Panc1 (cell line): Measurements from ENCODE around the gene SPOUT1. TPM values are rescaled to one million over a fixed set of nuclear protein-coding genes. Genes with fewer than 3 reads are reported as not detected.

ENCODE experiments used
- ATAC-seq: fragments of 200-7000 bp; cut with Tn5 transposase; 2 replicates; pipeline ENCODE4 v1.9.1; 2020; ENCODE audit warnings: mild to moderate bottlenecking, moderate library complexity
- BruUV-seq: library from RNA; stranded (reverse); fragments of 400-500 nt; replicated peaks from 2 replicates; lab custom pipeline; 2021; lab: Mats Ljungman, UMichigan
- CTCF ChIA-PET: fragments of 300-600 bp; sonication (Branson Sonifier 250); formaldehyde crosslinking; loops from one replicate; lab custom pipeline; 2022; ENCODE audit warnings: antibody characterized with exemption; lab: Charles Lee
- POLR2A ChIA-PET: fragments of 300-600 bp; sonication (Branson Sonifier 250); formaldehyde crosslinking; loops from one replicate; lab custom pipeline; 2022; ENCODE audit warnings: antibody characterized with exemption; lab: Charles Lee
- DNase-seq: peaks from one replicate; pipeline ENCODE4 v3.0.0-alpha.2; 2010; ENCODE audit warnings: low read depth, low spot score
- H3K27ac ChIP-seq: 2 replicates; pipeline ENCODE4 v1.5.1; 2011; ENCODE audit warnings: mild to moderate bottlenecking, low read length, inconsistent platforms
- H3K27me3 ChIP-seq: fragments of 200-500 bp; sonication (Bioruptor generic); 2 replicates; pipeline ENCODE4 v1.6.0; 2014; ENCODE audit warnings: low read length, inconsistent platforms; ENCODE audit not compliant: control insufficient read depth, insufficient read depth
- H3K36me3 ChIP-seq: fragments of 200-500 bp; sonication (Bioruptor generic); 2 replicates; pipeline ENCODE4 v1.5.1; 2014; ENCODE audit warnings: inconsistent platforms, mild to moderate bottlenecking, low read length, moderate library complexity; ENCODE audit not compliant: control insufficient read depth, insufficient read depth
- H3K4me1 ChIP-seq: 2 replicates; pipeline ENCODE4 v1.5.1; 2011; ENCODE audit warnings: inconsistent platforms, mild to moderate bottlenecking, low read length, moderate library complexity; ENCODE audit not compliant: control insufficient read depth, insufficient read depth
- H3K4me3 ChIP-seq, 2 experiments: 2 replicates each; pipeline ENCODE4 v1.5.1; 2011 to 2012; ENCODE audit warnings: low read depth in 2 of 2, low read length in 2 of 2, mild to moderate bottlenecking in 2 of 2, inconsistent platforms in 1 of 2, moderate library complexity in 1 of 2
- H3K9me3 ChIP-seq: fragments of 200-500 bp; sonication (Bioruptor generic); 2 replicates; pipeline ENCODE4 v1.5.1; 2014; ENCODE audit warnings: low read depth, mild to moderate bottlenecking, inconsistent platforms, low read length, moderate library complexity; ENCODE audit not compliant: control insufficient read depth, insufficient read depth
- CTCF ChIP-seq: fragments of 450-650 bp; IDR thresholded peaks from 2 replicates; pipeline ENCODE4 v1.5.1; 2017; ENCODE audit warnings: mild to moderate bottlenecking
- POLR2AphosphoS5 ChIP-seq: IDR thresholded peaks from 2 replicates; pipeline ENCODE4 v1.6.1; 2012; ENCODE audit warnings: mild to moderate bottlenecking, low read depth, low read length, moderate library complexity
- SIN3A ChIP-seq: IDR thresholded peaks from 2 replicates; pipeline ENCODE4 v1.6.1; 2012; ENCODE audit warnings: low read depth, mild to moderate bottlenecking, low read length, moderate library complexity, borderline replicate concordance; ENCODE audit not compliant: insufficient read depth
- TCF7L2 ChIP-seq: IDR thresholded peaks from 2 replicates; pipeline ENCODE4 v1.6.1; 2011; ENCODE audit warnings: mild to moderate bottlenecking, low read depth, low read length, inconsistent platforms
- in situ Hi-C: cut with HindIII; loops from 2 replicates; pipeline ENCODE4 v1.10.0; 2016; ENCODE audit warnings: low sequenced_read_pairs, low pct_unique_long_range_greater_than_20kb
- intact Hi-C: fragments of 100-400 bp; cut with micrococcal nuclease; formaldehyde crosslinking; loops from one replicate; pipeline ENCODE4 v1.10.0; 2022; ENCODE audit not compliant: unreplicated experiment
- total RNA-seq: library from RNA; stranded (reverse); gene quantifications from one replicate; pipeline ENCODE4 v1.2.1, GENCODE V29; 2021; ENCODE audit not compliant: unreplicated experiment
- TF ChIP-seq, protein P1 (sequence below), 2 experiments: IDR thresholded peaks; 2 replicates each; pipeline ENCODE4 v1.6.1; 2011 to 2012; ENCODE audit warnings: low read depth in 2 of 2, control low read depth in 1 of 2, low read length in 1 of 2, mild to moderate bottlenecking in 1 of 2, moderate library complexity in 1 of 2; ENCODE audit not compliant: insufficient read depth in 1 of 2

Gene SPOUT1
- total RNA-seq, 1 experiment from 2014 or later: 38.4 TPM

DNA sequence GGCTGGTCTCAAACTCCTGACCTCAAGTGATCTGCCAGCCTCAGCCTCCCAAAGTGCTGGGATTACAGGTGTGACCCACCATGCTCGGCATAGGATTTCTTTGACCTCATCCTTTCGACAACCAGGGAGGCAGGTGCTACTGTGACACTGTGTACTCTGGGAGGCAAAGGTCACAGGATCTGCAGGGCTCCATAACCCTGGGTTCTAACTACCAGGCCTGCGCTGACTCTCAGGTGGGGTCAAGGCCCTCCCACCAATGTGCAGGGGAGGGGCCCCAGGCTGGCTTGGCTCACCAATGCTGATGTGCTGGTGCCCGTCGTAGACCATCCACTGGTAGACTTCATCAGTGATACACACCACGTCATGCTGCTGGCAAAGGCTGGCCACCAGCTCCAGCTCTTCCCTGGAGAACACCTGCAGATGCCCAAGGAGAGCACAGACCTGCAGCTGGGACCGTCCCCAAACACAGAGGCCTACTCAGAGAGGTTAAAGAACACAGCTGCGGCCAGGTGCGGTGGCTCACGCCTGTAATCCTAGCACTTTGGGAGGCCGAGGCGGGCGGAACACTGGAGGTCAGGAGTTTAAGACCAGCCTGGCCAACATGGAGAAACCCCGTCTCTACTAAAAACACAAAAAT is 7.0 kb upstream of the SPOUT1 start:
- ATAC-seq (no peak), DNase-seq (no peak)
- TF ChIP-seq, protein P1, sequence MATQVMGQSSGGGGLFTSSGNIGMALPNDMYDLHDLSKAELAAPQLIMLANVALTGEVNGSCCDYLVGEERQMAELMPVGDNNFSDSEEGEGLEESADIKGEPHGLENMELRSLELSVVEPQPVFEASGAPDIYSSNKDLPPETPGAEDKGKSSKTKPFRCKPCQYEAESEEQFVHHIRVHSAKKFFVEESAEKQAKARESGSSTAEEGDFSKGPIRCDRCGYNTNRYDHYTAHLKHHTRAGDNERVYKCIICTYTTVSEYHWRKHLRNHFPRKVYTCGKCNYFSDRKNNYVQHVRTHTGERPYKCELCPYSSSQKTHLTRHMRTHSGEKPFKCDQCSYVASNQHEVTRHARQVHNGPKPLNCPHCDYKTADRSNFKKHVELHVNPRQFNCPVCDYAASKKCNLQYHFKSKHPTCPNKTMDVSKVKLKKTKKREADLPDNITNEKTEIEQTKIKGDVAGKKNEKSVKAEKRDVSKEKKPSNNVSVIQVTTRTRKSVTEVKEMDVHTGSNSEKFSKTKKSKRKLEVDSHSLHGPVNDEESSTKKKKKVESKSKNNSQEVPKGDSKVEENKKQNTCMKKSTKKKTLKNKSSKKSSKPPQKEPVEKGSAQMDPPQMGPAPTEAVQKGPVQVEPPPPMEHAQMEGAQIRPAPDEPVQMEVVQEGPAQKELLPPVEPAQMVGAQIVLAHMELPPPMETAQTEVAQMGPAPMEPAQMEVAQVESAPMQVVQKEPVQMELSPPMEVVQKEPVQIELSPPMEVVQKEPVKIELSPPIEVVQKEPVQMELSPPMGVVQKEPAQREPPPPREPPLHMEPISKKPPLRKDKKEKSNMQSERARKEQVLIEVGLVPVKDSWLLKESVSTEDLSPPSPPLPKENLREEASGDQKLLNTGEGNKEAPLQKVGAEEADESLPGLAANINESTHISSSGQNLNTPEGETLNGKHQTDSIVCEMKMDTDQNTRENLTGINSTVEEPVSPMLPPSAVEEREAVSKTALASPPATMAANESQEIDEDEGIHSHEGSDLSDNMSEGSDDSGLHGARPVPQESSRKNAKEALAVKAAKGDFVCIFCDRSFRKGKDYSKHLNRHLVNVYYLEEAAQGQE (IDR thresholded peaks at IDR 0.05; ENCODE audit: insufficient read depth in 1 of 2, low read depth in 2 of 2, low read length in 1 of 2): no peak
- TF ChIP-seq TCF7L2: no peak
- no peak for TF ChIP-seq POLR2AphosphoS5
- no peak for TF ChIP-seq CTCF
- no peak overlapping the region for H3K4me3 ChIP-seq
- no peaks in the 10 kb centered on the region for H3K27me3 ChIP-seq
- BruUV-seq: no TSS peak
- no peaks in the 10 kb centered on the region for H3K9me3 ChIP-seq
- CTCF ChIA-PET: interaction anchor here (0.6 kb wide), 1 partner anchor 40 kb away, joined by 15 read pairs; no protein-coding TSS in a partner anchor
- intact Hi-C loops: no loop called here
- no peak overlapping the region for H3K27ac ChIP-seq
- POLR2A ChIA-PET: no interaction called here
- no peaks in the 10 kb centered on the region for H3K4me1 ChIP-seq
- H3K36me3 ChIP-seq: no peaks in the 10 kb centered on the region
- in situ Hi-C loops: no loop called here

GRCh38 chr9:128835246-128836210 is 5.9 kb upstream of the SPOUT1 start:
- intact Hi-C loops (no loop called here), in situ Hi-C loops (no loop called here)
- H3K27me3 ChIP-seq: no peaks in the 10 kb centered on the region
- H3K4me3 ChIP-seq: no peak overlapping the region
- ATAC-seq (peak; percentile 20; the same call in 1 of the 2 replicates), DNase-seq (no peak)
- ChIA-PET POLR2A (no interaction called here), CTCF (interaction anchor here (0.5 to 0.6 kb wide), 2 partner anchors 18 to 42 kb away, joined by 6 to 15 read pairs; no protein-coding TSS in a partner anchor)
- no peak for TF ChIP-seq POLR2AphosphoS5
- TF ChIP-seq CTCF: no peak
- TF ChIP-seq, protein P1 (IDR thresholded peaks at IDR 0.05; ENCODE audit: insufficient read depth in 1 of 2, low read depth in 2 of 2, low read length in 1 of 2): no peak
- no peak for TF ChIP-seq TCF7L2
- no peak for TF ChIP-seq SIN3A
- no peak overlapping the region for H3K27ac ChIP-seq
- no peaks in the 10 kb centered on the region for H3K36me3 ChIP-seq
- BruUV-seq: no TSS peak
- H3K4me1 ChIP-seq: no peaks in the 10 kb centered on the region
- H3K9me3 ChIP-seq: no peaks in the 10 kb centered on the region
